ENCODE results near the gene VAC14.

DNA sequence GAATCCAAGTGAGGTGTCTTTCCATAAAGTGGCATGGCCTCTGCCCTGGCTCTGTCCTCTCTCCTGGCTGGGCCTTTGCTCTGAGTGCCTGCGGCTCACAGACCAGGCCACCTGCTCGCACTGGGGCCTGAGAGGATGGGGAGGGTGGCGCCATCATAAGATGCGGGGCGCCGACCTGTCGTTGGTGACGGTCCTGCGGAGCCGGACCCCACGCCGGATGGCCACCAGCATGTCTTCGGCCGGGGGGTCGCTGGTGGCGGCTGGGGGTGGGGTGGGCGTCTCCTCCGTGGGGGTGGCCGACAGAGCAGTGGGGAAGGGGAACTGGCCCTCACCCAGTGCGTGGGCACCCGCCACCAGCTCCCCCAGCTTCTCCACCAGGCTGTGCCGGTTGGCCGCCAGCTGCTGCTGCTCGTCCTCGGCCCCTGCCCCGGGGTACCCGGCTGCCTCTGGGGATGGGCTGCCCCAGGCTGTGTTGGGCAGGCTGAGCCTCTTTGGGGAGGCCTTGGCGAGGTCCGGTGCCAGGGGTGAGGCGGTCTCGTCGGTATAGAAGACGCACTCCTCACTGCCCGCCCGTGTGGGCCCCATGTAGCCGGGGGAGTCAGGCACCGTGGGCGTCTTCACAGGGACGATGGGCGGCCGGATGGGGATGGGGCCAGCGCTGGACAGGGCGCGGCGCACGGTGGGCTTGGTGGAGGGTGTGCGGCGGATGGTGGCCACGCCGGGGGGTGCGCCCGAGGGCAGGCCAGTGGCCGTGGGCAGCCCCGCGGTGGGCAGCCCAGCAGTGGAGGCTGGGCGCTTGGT is 137.2 kb downstream of the VAC14 start:
- TF ChIP-seq, protein P1, sequence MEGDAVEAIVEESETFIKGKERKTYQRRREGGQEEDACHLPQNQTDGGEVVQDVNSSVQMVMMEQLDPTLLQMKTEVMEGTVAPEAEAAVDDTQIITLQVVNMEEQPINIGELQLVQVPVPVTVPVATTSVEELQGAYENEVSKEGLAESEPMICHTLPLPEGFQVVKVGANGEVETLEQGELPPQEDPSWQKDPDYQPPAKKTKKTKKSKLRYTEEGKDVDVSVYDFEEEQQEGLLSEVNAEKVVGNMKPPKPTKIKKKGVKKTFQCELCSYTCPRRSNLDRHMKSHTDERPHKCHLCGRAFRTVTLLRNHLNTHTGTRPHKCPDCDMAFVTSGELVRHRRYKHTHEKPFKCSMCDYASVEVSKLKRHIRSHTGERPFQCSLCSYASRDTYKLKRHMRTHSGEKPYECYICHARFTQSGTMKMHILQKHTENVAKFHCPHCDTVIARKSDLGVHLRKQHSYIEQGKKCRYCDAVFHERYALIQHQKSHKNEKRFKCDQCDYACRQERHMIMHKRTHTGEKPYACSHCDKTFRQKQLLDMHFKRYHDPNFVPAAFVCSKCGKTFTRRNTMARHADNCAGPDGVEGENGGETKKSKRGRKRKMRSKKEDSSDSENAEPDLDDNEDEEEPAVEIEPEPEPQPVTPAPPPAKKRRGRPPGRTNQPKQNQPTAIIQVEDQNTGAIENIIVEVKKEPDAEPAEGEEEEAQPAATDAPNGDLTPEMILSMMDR (conservative IDR thresholded peaks at IDR 0.05; ENCODE audit: low read length), result no peak
- TF ChIP-seq EZH2phosphoT487 (IDR thresholded peaks at IDR 0.05; ENCODE audit: borderline replicate concordance), result no peak
